Vagina (tissue), 2 donors: ENCODE data around the gene COL24A1.

ENCODE experiments used
- POLR2A ChIP-seq, 2 donors: fragments of 450-650 bp; IDR thresholded peaks; one replicate each; pipeline ENCODE4 v1.6.1; 2017; ENCODE audit warnings: antibody characterized with exemption in 2 of 2, mild to moderate bottlenecking in 2 of 2, moderate library complexity in 2 of 2
- POLR2AphosphoS5 ChIP-seq, 2 donors: sonication (generic); formaldehyde crosslinking; IDR thresholded peaks; one replicate each; pipeline ENCODE4 v1.9.0; 2017; ENCODE audit warnings: antibody characterized with exemption in 2 of 2, mild to moderate bottlenecking in 2 of 2, low read depth in 1 of 2; ENCODE audit not compliant: insufficient read depth in 1 of 2
- TF ChIP-seq, protein P1 (sequence below), 3 experiments: fragments of 450-650 bp in 2 of 3; fragments of 200-600 bp in 1 of 3; sonication (generic) in 1 of 3; IDR thresholded peaks; one replicate each; pipeline ENCODE4 v1.5.1; 2017 to 2019; ENCODE audit warnings: antibody characterized with exemption in 3 of 3, mild to moderate bottlenecking in 2 of 3, moderate library complexity in 2 of 3

DNA sequence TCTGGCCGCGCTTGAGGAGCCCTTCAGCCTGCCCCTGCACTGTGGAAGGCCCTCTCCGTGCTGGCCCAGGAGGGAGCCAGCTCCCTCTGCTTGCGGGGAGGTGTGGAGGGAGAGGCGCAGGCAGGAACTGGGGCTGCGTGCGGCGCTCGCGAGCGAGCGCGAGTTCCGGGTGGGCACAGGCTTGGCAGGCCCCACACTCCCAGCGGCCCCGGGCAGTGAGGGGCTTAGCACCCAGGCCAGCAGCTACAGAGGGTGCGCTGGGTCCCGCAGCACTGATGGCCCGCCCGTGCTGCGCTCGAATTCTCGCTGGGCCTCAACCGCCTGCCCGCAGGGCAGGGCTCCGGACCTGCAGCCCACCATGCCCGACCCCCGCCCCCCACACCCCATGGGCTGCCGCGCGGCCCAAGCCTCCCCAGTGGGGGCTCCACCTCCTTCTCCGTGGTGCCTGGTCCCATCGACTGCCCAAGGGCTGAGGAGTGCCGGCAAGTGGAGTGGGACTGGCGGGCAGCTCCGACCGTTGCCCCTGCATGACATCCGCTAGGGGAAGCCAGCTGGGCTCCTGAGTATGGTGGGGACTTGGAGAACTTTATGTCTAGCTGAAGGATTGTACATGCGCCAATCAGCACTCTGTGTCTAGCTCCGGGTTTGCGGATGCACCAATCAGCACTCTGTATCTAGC lies 46.0 kb downstream of the COL24A1 start:
- TF ChIP-seq, protein P1, sequence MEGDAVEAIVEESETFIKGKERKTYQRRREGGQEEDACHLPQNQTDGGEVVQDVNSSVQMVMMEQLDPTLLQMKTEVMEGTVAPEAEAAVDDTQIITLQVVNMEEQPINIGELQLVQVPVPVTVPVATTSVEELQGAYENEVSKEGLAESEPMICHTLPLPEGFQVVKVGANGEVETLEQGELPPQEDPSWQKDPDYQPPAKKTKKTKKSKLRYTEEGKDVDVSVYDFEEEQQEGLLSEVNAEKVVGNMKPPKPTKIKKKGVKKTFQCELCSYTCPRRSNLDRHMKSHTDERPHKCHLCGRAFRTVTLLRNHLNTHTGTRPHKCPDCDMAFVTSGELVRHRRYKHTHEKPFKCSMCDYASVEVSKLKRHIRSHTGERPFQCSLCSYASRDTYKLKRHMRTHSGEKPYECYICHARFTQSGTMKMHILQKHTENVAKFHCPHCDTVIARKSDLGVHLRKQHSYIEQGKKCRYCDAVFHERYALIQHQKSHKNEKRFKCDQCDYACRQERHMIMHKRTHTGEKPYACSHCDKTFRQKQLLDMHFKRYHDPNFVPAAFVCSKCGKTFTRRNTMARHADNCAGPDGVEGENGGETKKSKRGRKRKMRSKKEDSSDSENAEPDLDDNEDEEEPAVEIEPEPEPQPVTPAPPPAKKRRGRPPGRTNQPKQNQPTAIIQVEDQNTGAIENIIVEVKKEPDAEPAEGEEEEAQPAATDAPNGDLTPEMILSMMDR (IDR thresholded peaks at IDR 0.05): no peak
- TF ChIP-seq POLR2A (IDR thresholded peaks at IDR 0.05) (no peak), POLR2AphosphoS5 (IDR thresholded peaks at IDR 0.05; ENCODE audit: insufficient read depth in 1 of 2, low read depth in 1 of 2) (no peak)
